GM21825 (cell line): ENCODE data around the gene CYTH1.

Experiments used
- ATAC-seq: cut with Tn5 transposase; IDR thresholded peaks from one replicate; pipeline ENCODE4 v1.9.1; 2021; ENCODE audit warnings: mild to moderate bottlenecking, moderate library complexity; ENCODE audit not compliant: unreplicated experiment

CYTH1 gene

DNA sequence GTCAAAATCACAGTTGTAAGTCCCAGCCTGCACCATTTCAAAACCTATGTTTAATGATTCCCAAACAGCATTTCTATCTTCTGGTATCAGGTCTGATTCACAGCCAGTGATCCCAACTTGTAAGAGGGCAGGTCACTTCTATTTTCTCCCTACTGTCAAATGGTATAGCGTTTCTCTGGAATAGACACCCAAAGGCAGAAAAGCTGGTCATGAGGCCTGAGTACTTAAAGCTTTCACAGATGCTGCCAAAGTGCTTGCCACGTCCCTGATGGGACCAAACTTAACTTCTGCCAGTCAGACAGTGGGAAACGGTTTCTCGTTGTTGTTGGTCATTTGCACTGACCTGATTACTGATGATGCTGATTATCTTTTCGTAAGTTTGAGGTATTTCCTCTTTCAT is 43.4 kb downstream of the CYTH1 start:
- no peak for ATAC-seq

DNA sequence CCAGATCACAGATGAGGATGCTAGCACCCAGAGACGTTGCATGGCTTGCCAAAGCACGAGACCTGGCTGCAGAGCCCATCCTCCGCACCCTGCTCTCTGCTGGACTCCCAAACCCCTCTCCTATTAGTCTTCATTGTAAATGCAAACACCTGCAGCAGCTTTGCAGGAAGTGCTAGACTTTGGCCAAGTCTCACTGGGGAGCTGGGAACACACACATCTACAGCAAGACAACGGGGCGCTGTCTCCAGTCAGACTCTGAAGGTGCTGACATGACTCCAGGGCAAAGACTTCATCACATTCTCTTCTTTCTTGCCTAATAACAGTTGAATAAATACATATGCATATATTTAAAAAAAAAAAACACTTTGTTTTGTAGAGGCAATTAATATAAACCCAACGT is 43.8 kb downstream of the CYTH1 start:
- ATAC-seq, result no peak

DNA sequence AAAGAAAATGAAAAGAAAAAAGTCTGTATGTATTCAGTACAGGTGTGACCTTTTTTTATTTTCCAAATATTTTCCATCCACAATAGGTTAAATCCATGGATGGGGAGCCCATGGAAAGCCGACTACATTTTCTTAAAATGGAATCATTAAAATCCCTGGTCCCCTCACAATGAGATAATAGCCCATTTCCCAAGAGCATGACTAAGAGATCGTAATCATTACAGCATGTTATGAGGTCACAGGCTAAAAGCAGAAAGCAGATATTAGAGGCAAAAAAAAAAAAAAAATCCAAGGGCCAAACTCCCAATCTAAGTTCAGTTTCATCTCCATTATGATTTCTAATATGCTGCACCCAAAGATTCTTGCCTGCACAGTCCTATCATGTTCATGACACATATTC is 44.7 kb downstream of the CYTH1 start:
- ATAC-seq, result no peak

DNA sequence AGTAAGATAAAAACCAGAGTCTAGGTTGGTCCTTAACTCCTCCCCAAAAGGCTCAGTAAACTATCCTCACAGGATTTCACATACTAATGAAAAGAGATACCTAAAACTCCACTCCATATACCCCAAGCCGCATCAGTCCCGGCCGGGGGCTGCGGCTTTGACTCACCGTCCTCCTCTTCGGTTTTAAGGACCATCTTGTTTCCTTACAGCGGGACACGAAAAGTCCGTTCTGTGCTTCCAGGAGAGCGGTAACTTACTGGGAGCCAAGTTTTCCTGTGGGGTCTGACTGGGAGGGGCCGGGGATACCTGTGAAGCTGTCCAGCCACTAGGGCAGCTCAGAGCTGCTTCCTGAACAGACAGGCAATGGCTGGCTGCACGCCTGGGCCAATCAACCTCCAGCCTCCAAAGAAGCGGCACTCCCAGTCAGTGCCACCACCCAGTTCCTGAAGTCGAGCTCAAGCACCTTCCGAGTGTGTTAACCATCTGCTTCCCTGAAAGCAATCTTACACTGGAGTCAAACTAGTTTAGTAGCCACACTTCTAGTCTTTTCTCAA is 45.5 kb downstream of the CYTH1 start:
- peak; percentile 51 for ATAC-seq

DNA sequence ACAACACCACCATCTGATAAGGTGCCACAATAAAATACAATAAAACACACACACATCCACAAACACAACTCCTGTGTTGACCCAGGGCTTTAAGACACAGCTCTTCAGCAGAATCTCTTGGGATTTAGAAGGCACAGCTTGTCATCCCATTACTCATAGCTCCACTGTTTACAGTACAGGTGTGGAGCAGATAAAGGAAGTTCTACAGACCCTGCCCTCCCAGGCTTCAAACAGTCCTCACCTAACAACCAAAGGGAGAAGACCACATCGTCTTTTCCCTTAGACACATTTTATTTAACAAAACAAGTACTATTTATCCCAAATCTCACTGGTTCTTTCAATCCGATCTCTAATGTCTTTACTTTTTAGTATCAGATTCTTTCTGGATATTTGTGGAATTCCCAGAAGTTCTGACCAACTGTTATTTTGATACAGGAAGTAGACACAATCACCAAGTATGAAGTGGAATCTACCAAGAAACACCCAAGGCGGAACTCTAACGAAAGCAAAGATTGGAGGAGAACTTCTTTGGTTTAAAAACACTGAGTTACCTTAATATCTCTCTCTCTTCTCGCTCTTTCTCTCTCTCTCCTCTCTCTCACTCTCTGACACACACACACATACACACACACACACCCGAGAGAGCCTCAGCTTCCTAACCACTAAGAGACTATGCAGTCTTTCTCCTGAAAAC is 46.1 kb downstream of the CYTH1 start:
- no peak for ATAC-seq

DNA sequence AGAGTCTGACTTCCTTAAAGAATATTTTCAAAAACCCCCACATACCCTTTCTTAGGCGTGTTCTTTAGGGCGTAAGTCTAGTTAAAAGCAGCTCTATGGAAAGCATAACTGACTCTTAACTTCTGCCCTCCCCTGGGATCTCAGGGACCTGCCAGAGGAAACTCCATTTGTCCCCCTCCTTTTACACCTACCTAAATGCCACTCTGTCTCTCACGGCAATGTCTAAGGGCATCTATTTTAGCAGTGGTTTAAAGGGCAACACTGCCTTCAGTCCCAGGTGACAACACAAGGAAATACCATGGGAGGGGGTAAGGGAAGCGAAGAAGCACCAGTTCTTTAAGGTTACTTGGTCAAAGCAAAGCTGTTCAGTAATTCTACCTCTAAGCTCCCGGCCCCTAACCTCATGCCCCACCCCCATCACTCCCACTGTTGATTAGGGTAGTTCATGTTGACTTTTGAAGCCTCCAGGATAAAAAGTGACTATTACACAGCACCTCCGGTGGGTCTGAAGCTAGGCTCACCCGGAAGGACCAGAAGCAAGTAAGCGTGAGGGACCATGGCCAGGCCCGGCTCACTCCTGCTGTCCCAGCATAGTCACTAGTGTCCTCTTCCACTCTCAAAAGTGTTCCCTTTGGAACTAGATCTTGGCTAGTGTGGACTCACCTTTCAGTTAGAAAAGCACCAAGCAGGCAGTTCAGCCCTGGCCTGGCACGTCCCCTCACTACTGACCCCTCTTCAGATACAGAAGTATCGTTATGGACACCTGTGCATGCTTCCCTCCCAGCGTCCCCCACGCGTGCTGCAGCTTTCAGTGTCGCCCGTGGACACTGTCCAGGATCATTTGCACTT is 47.1 kb downstream of the CYTH1 start:
- ATAC-seq, result no peak

DNA sequence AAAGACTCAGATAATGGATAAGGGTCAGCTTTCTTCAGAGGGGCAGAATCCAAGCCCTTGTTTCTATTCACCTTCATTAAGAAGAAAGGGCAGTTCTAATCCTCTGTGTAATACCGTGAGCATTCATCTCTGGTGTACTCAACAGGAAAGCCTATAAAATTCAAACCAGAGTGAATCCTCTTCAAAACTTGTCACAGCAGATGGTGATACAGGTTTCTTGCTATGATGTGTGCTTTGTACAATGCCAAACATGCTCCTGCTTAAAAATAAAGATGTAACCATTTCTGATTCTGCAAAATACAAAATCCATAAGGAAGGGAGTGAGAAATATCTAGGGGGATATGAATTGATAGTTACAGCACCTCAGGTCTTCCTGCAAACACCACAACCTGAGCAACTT is 49.7 kb downstream of the CYTH1 start:
- ATAC-seq, result no peak

DNA sequence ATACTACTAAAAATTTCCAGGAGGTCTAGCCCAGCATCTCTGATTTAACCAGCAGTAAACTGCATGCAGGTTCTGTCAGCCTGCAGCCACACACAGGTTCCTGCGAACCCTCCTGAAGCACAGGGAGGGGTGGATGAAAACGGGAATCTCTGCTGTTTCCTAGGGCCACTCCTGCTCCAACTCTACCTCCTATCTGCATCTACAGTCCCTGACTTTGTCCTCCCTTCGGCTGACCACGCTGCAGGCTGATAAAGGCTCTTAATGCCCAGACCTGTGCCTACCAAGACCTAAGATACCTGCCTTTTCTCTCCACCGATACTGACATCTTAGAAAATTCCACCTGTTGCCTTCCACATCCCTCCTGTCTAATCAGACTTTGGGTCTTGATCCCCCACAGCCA is 50.2 kb downstream of the CYTH1 start:
- ATAC-seq, result no peak

DNA sequence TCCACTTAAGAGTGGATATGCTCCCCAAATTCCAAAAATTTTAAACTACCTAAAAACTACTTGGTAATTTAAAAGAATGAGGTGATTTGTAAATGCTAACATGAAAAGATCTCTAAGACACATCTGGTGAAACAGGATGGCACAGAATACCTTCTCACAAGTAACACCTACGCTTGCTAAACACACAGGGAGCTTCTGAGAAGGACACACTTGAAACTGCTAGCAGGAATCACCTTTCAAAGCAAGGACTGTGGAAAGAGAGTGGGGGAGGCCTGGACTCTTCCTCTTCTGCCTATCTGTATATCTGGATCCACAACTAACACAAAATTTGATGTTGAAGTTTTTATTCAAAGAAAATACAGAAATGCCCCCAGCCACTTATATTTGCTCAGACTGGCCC is 52.4 kb downstream of the CYTH1 start:
- ATAC-seq, result no peak

DNA sequence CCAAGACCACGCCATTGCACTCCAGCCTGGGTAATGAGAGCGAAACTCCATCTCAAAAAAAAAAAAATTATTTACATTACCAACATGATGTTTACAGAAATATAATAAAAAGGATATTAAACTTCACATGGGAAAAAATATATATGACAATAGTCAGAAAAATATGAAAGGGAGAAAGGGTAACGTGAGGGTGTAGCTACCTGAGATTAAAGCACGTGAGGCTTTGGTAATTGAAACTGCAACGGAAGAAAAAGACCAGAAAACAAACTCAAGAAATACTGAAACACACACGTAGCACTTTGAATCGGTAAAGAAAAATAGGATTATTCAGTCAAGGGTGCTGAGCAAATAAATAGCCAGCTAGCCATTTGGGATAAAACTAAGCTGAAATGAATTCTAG is 53.6 kb downstream of the CYTH1 start:
- ATAC-seq, result no peak

DNA sequence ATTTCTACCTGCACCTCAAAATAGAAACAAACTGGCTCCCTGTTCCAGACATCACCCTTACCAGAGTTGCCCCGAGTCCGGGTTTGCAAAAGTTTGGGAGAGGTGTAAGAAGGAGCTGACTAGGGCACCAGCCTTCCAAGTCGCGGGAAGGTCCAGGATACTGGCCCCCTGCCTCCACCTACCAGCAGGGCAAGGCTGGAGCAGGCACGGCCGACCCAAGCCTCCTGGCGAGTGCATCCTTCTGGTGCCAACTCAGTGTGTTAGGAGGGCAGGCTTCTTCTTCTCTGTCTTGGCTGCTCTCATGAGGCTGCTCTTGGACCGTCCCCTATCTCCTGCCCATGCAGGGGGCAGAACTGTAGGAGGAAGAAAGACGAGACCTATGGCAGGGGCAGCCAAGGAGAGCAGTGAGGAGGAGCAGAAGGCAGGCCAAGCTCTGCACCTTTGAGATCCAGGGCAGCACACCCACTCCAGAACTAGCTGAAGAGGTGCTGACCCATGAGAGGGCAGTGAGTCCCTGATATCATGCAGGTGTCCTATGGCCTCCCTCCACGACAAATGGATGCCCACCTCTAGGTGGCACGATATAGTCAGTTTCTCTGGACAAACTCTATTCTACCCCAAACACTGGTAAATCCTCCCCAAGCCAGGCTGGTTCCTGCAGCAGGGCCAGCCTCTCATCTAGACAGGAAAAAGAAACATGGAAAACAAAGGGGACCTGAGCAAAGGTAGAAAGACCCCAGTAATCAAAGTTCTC is 54.4 kb downstream of the CYTH1 start:
- ATAC-seq, result no peak

DNA sequence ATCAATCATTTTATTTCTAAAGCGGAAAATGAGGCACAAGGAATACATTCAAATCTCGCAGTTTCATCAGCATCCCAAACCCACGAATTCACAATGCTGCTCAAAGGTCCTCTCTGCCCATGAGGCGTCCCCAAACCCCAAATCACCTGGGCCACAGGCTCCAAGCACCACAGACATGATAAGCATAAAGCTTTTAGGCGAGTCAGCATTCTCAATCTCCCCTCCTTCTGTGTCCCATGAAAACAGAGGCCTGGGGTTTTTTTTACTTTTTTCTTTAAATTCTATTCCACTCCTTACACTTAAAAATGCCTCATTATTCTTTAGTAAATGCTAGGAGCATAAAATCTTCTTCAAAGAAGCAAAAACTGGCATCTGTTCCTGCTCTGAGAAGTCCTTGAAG is 55.0 kb downstream of the CYTH1 start:
- ATAC-seq, result no peak

DNA sequence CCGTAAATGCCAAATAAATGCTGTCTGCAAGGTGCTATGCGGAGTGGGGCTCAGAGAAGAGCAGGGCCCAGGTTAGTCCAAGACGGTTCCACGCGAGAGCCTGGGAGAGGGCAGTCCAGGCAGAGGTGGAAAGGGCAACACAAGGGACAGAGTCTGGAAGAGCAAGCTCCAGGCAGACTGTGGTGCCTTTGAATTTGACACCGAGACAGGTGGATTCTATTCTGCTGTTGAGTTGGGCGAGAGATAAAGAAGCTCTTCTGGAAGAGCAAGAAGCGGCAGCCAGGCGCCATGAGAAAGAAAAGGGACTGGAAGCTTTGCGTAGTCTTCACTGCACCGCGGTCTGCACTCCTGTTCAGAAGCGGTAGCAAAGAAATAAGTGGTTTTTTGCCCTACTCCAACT is 55.6 kb downstream of the CYTH1 start:
- ATAC-seq, result no peak

DNA sequence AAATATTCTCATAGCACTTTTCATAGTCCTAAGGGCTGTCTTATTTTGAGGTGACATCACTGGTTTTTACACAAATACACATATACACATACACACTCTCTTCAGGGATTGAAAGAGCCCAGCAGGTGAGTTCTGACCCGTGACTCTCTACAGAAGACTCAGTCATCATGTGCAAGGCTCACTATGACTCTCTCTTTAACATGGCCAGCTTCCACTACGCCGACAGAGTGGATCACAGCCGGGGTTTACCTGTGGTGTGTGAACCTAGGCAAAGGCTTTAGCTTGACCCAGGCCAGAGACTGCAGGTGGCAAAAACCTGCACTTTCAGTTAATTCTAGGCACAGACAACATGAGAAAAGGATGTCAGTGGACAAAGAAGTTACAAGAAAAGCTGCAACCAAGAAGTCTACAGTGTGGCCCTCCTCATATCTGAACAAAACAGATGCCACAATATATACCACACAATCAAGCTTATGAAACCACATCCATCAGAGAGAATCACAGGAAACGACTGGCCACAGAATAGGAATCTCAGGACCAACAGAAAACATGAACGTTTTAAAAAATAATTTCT is 56.5 kb downstream of the CYTH1 start:
- ATAC-seq, result peak; percentile 37

DNA sequence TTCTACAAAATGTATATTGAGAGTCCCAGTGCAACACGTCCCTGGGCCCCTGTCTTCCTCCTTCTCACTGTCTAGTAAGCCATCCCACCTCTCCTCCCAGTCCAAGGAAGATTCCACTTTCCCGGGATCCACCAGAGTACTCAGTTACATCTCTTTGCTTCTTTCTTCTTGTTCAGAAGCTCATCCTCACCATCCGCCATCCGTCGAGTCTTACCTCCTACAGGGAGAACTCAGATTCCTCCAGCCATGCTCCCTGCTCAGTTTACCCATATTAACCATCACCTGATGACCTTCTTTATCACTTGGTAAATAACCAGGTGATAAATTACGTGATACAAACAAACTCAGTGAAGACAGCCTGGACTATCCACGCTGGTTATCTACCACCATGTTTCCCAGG is 57.1 kb downstream of the CYTH1 start:
- ATAC-seq, result no peak

DNA sequence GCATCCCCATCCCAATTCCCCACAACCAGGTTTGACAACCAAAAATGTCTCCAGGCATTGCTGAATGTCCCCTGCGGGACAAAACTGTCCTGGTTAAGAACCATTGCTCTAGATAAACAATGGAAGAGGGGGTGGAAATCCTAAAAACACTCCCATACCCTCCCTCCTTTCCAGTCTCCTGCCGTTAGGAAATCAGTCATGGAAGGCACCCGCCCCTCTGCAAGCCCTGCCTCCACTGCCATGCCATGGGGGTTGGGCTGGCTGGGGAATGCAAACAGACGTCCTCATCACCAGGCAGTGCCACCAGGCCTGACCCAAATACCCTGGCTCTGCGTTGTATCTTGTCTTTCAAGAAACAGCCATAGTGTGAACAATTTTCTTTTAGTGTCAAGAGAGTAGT is 57.5 kb downstream of the CYTH1 start:
- no peak for ATAC-seq

DNA sequence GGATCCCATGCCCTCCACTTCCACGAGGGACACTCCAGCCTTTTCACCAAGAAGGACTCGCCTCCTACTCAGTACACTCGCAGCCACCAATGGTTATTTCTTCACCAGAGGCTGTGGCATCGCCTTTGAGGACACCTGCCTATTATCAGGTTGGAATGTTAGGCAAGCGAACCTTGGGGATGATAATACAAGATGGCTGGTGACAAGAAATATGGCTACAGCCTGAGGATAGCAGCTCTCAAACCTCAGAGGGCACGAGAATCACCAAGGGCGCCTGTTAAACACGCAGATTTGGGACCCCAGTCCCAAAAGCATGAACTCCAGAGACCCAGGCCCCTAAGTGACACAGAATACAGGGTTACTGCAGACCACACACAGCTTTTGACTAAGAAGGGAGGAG is 58.1 kb downstream of the CYTH1 start:
- ATAC-seq, result no peak

DNA sequence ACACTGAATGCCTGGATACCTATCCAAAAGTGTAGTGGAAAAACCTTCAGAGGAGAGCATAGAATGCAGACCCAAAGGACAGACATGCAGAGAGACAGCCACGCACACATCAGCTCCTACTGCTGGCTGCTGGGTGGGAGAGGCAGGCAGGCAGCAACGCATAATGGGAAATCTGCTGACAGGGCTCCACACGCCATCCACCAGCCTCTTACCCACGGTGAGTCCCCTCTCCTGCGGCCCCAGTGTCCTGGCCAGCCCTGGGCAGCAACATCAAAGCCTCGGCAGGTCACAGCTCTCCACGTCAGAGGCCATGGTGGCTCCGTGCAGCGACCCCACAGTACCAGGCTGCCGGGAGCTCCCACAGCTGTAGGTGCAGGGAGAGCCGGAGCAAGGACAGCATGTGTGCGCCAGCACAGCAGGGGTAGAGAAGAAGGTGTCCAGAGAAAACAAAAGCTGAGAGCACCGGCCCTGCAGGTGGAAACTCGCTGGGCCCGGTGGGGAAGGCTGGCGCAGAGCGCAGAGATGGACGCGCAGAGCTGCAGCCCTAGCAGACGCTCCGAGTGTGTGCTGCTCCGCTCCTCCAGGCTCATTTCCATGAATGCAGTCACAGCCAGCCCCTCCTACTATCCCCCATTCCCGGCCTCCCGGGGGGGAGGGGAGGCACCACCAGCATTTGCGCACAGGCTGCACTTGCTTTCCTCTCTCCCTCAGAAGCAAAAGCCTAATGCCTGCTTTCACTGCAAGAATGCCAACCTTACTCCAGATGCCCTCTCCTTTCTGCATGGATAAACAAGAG is 58.9 kb downstream of the CYTH1 start:
- no peak for ATAC-seq

DNA sequence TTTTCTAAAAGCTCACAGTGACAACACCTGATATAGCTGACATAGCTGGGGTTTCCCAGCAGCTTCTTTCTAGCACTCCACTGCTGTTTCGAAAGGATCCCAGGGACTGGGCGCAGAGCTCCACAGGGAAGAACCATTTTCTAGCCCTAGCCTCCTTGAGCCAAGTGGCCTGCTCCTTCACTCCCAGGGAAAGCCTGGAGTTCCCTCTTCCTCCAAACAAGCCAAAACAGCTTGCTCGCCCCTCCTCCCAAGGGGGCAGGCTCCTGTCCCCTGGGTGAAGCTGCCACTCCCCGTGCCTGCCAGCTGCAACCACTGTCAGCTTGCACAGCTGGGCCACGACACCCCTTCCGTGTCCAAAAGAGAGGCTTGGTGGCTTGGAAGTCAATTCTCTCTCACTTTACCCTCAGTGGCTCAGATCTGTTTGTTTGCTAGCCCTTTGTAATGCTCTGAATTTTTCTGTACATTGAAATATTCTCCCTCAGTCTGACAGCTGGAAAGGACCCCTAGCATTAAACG is 59.8 kb downstream of the CYTH1 start:
- ATAC-seq, result no peak

DNA sequence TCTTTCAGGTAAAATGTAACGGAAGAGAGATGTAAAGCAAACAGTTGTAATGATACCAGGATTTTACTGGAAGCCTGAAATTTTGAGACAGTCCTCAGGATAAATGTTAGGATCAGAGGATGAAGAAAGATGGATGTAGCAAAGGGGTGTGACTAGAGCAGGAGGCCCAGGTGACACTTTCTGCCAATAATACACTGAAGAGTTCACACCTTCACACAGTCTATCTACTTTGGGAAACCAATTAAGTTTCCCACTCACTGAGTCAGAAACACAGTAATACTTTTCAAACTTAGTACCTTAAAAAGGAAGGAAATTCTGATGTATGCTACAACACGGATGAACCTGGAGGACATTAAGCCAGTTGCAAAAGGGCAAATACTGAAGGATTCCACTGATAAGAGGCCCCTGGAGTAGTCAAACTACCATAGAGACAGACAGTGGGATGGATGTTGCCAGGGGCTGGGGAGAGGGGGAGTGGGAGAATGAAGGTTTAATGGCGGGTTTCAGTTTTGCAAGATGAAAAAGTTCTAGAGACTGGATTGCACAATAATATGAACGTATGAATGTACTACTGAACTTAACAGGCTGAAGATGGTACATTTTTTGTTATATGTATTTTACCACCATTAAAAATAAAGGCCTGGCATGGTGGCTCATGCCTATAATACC is 62.3 kb downstream of the CYTH1 start:
- ATAC-seq, result no peak
